ENCODE results near the gene TESK1. TPM values are rescaled to one million over a fixed set of nuclear protein-coding genes. Genes with fewer than 3 reads are reported as not detected.
A peak's percentile ranks its signal among the peaks of the same experiment; 100 is the strongest.
"Not testable (repeated sequence)": the region's sequence is repeated elsewhere in the genome, so short reads cannot be mapped to it uniquely, and the experiment has no call there.

Gene TESK1
- total RNA-seq, 1 experiment from 2014 or later: 21.5 TPM

GRCh38 chr9:35605351-35606137, 482 bp downstream of the TESK1 start:
- Histone ChIP-seq H3K9me3 (no peaks in the 10 kb centered on the region), H3K36me3 (peaks cover 46% of the 10 kb centered on the region), H3K27me3 (no peaks in the 10 kb centered on the region), H3K4me3 (peak overlapping the region; percentile 80)
- DNase-seq: peak; percentile 57

GRCh38 chr9:35606138-35606504, 1.1 kb downstream of the TESK1 start:
- peak; percentile 41 for DNase-seq
- H3K4me3 ChIP-seq: peak overlapping the region; percentile 80

GRCh38 chr9:35606726-35607125, 1.7 kb downstream of the TESK1 start:
- Histone ChIP-seq H3K36me3 (peaks cover 48% of the 10 kb centered on the region), H3K9me3 (no peaks in the 10 kb centered on the region), H3K4me3 (peak overlapping the region; percentile 80), H3K27me3 (no peaks in the 10 kb centered on the region)
- DNase-seq: no peak

More at GRCh38 chr9:35606138-35606504, 1.1 kb downstream of the TESK1 start:
- Histone ChIP-seq H3K27me3 (no peaks in the 10 kb centered on the region), H3K36me3 (peaks cover 47% of the 10 kb centered on the region), H3K9me3 (no peaks in the 10 kb centered on the region)

- Histone ChIP-seq H3K9me3 (no peaks in the 10 kb centered on the region), H3K27me3 (no peaks in the 10 kb centered on the region)
Observed at GRCh38 chr9:35608221-35608620, 3.2 kb downstream of the TESK1 start.

GRCh38 chr9:35609001-35609819, 4.1 kb downstream of the TESK1 start:
- no peaks in the 10 kb centered on the region for H3K9me3 ChIP-seq
- no peak for DNase-seq
- no peak overlapping the region for H3K4me3 ChIP-seq
- H3K27me3 ChIP-seq: no peaks in the 10 kb centered on the region
- H3K36me3 ChIP-seq: peaks cover 51% of the 10 kb centered on the region

More at GRCh38 chr9:35608221-35608620, 3.2 kb downstream of the TESK1 start:
- Histone ChIP-seq H3K36me3 (peaks cover 51% of the 10 kb centered on the region), H3K4me3 (no peak overlapping the region)
- DNase-seq: no peak

- Histone ChIP-seq H3K27me3 (no peaks in the 10 kb centered on the region), H3K9me3 (no peaks in the 10 kb centered on the region), H3K4me3 (no peak overlapping the region), H3K36me3 (peaks cover 51% of the 10 kb centered on the region)
- no peak for DNase-seq
Observed at GRCh38 chr9:35609820-35610163, 4.7 kb downstream of the TESK1 start.

- Histone ChIP-seq H3K27me3 (no peaks in the 10 kb centered on the region), H3K4me3 (no peak overlapping the region), H3K36me3 (peaks cover 45% of the 10 kb centered on the region), H3K9me3 (no peaks in the 10 kb centered on the region)
- peak; percentile 62 for DNase-seq
Observed at GRCh38 chr9:35611230-35611797, 6.3 kb downstream of the TESK1 start.

- not testable (repeated sequence) for H3K4me3 ChIP-seq, H3K27me3 ChIP-seq, DNase-seq, H3K9me3 ChIP-seq
- peaks cover 37% of the 10 kb centered on the region for H3K36me3 ChIP-seq
Observed at GRCh38 chr9:35612066-35612465, 7.0 kb downstream of the TESK1 start.

- Histone ChIP-seq H3K27me3 (no peaks in the 10 kb centered on the region), H3K4me3 (no peak overlapping the region), H3K36me3 (peaks cover 29% of the 10 kb centered on the region), H3K9me3 (no peaks in the 10 kb centered on the region)
- no peak for DNase-seq
Observed at GRCh38 chr9:35612843-35613242, 7.8 kb downstream of the TESK1 start.

GRCh38 chr9:35615981-35616680, 11.1 kb downstream of the TESK1 start:
- peaks cover 4% of the 10 kb centered on the region; the same call in 1 of the 2 replicates for H3K36me3 ChIP-seq
- no peaks in the 10 kb centered on the region for H3K9me3 ChIP-seq
- no peak overlapping the region for H3K4me3 ChIP-seq
- no peaks in the 10 kb centered on the region for H3K27me3 ChIP-seq
- DNase-seq: no peak

GRCh38 chr9:35616681-35617459, 11.8 kb downstream of the TESK1 start:
- Histone ChIP-seq H3K27me3 (no peaks in the 10 kb centered on the region), H3K4me3 (no peak overlapping the region)
- DNase-seq: peak; percentile 35

GRCh38 chr9:35617548-35617947, 12.5 kb downstream of the TESK1 start:
- DNase-seq: no peak

More at GRCh38 chr9:35616681-35617459, 11.8 kb downstream of the TESK1 start:
- Histone ChIP-seq H3K36me3 (0 out of 2 replicates have a peak, but pooled peaks cover 1% of the 10 kb centered on the region), H3K9me3 (no peaks in the 10 kb centered on the region)

GRCh38 chr9:35618325-35618727, 13.3 kb downstream of the TESK1 start, which contains the start of gene CD72:
CD72 (minus strand) TSS chr9:35618413; CDS start chr9:35618303, 110 bp downstream.
- Histone ChIP-seq H3K36me3 (no peaks in the 10 kb centered on the region), H3K9me3 (no peaks in the 10 kb centered on the region), H3K27me3 (no peaks in the 10 kb centered on the region), H3K4me3 (no peak within 1 kb of the TSS)
- DNase-seq: no peak

More at GRCh38 chr9:35617548-35617947, 12.5 kb downstream of the TESK1 start:
- Histone ChIP-seq H3K27me3 (no peaks in the 10 kb centered on the region), H3K4me3 (no peak overlapping the region), H3K36me3 (no peaks in the 10 kb centered on the region), H3K9me3 (no peaks in the 10 kb centered on the region)

GRCh38 chr9:35618854-35619799, 14.1 kb downstream of the TESK1 start:
- H3K9me3 ChIP-seq: no peaks in the 10 kb centered on the region
- H3K27me3 ChIP-seq: no peaks in the 10 kb centered on the region
- DNase-seq: no peak
- no peaks in the 10 kb centered on the region for H3K36me3 ChIP-seq
- H3K4me3 ChIP-seq: no peak overlapping the region

- Histone ChIP-seq H3K9me3 (no peaks in the 10 kb centered on the region), H3K27me3 (no peaks in the 10 kb centered on the region), H3K4me3 (no peak overlapping the region), H3K36me3 (no peaks in the 10 kb centered on the region)
- no peak for DNase-seq
Observed at GRCh38 chr9:35619800-35620158, 14.7 kb downstream of the TESK1 start.

Data from MG63 (cell line).